H54 (cell line): ENCODE data around the gene PTAR1.

Experiments used
- DNase-seq: peaks from one replicate; pipeline ENCODE4 v3.0.0; 2011; ENCODE audit warnings: low spot score, mixed read lengths; ENCODE audit not compliant: insufficient read length
- FAIRE-seq: peaks from 3 replicates; lab custom pipeline; 2011; peaks lifted over from hg19 to GRCh38; lab: Jason Lieb, UNC
- POLR2A ChIP-seq: IDR thresholded peaks from 2 replicates; pipeline ENCODE4 v1.6.1; 2011; ENCODE audit warnings: low read depth, mild to moderate bottlenecking, low read length

The PTAR1 gene

GRCh38 chr9:69743930-69744329 is 15.9 kb downstream of the PTAR1 start:
- DNase-seq: no peak
- no peak for TF ChIP-seq POLR2A
- peak; percentile 68 for FAIRE-seq

- no peak for TF ChIP-seq POLR2A
- FAIRE-seq: peak; percentile 93
- no peak for DNase-seq
These were observed 18.8 kb downstream of the PTAR1 start for GRCh38 chr9:69740872-69741505.

GRCh38 chr9:69731348-69731747 is 28.5 kb downstream of the PTAR1 start:
- no peak for DNase-seq
- no peak for FAIRE-seq
- TF ChIP-seq POLR2A: no peak

GRCh38 chr9:69719983-69720382 is 39.8 kb downstream of the PTAR1 start:
- DNase-seq (no peak), FAIRE-seq (peak; percentile 38)
- TF ChIP-seq POLR2A: no peak

- DNase-seq: no peak
- TF ChIP-seq POLR2A: no peak
- peak; percentile 68 for FAIRE-seq
These were observed 40.4 kb downstream of the PTAR1 start for GRCh38 chr9:69719367-69719766.

- DNase-seq (no peak), FAIRE-seq (peak; percentile 48)
- no peak for TF ChIP-seq POLR2A
These were observed 41.6 kb downstream of the PTAR1 start for GRCh38 chr9:69718218-69718617.

GRCh38 chr9:69715825-69716224 is 44.0 kb downstream of the PTAR1 start:
- no peak for DNase-seq
- TF ChIP-seq POLR2A: no peak
- peak; percentile 67 for FAIRE-seq

- no peak for DNase-seq
- no peak for TF ChIP-seq POLR2A
- peak; percentile 53 for FAIRE-seq
These were observed 44.7 kb downstream of the PTAR1 start for GRCh38 chr9:69715096-69715495.

GRCh38 chr9:69697475-69697874 is 62.3 kb downstream of the PTAR1 start:
- TF ChIP-seq POLR2A: no peak
- FAIRE-seq: peak; percentile 27
- DNase-seq: no peak

- TF ChIP-seq POLR2A: no peak
- DNase-seq: no peak
- peak; percentile 15 for FAIRE-seq
These were observed 63.0 kb downstream of the PTAR1 start for GRCh38 chr9:69696802-69697201.

- TF ChIP-seq POLR2A: no peak
- FAIRE-seq (peak; percentile 85), DNase-seq (no peak)
These were observed 69.7 kb downstream of the PTAR1 start for GRCh38 chr9:69689991-69690538.

- TF ChIP-seq POLR2A: no peak
- DNase-seq (no peak), FAIRE-seq (no peak)
These were observed 75.9 kb downstream of the PTAR1 start for GRCh38 chr9:69683927-69684326.

GRCh38 chr9:69678843-69679538 is 80.8 kb downstream of the PTAR1 start:
- no peak for TF ChIP-seq POLR2A
- no peak for DNase-seq
- peak; percentile 52 for FAIRE-seq

- no peak for TF ChIP-seq POLR2A
- FAIRE-seq (no peak), DNase-seq (no peak)
These were observed 81.9 kb downstream of the PTAR1 start for GRCh38 chr9:69677931-69678330.
